HepG2 (cell line): Measurements from ENCODE around the gene SUSD6. TPM values are rescaled to one million over a fixed set of nuclear protein-coding genes. Genes with fewer than 3 reads are reported as not detected.
A peak's percentile ranks its signal among the peaks of the same experiment; 100 is the strongest.

Experiments used
- ATF7 ChIP-seq, 2 experiments: fragments of 450-650 bp in 1 of 2; sonication (generic) in 1 of 2; formaldehyde crosslinking in 1 of 2; IDR thresholded peaks; 2 replicates each; pipeline versions ENCODE4 v1.4.0 to v1.6.1; 2016 to 2020; ENCODE audit warnings: antibody characterized with exemption in 1 of 2, mild to moderate bottlenecking in 1 of 2, missing genetic modification reagents in 1 of 2
- ATF7-NPFF ChIP-seq: sonication (generic); formaldehyde crosslinking; IDR thresholded peaks from 2 replicates; pipeline ENCODE4 v1.8.1; 2023; ENCODE audit warnings: mild to moderate bottlenecking, low read depth, missing genetic modification reagents, moderate library complexity
- ATRX ChIP-seq: sonication (generic); formaldehyde crosslinking; IDR thresholded peaks from 2 replicates; pipeline ENCODE4 v1.4.0; 2020; ENCODE audit warnings: missing genetic modification reagents, borderline replicate concordance
- DR1 ChIP-seq: sonication (generic); formaldehyde crosslinking; IDR thresholded peaks from 2 replicates; pipeline ENCODE4 v1.8.0; 2021; ENCODE audit warnings: mild to moderate bottlenecking, missing genetic modification reagents, inconsistent platforms
- KDM4B ChIP-seq: sonication (generic); formaldehyde crosslinking; IDR thresholded peaks from 2 replicates; pipeline ENCODE4 v1.4.0; 2020; ENCODE audit warnings: missing genetic modification reagents
- REXO4 ChIP-seq: sonication (generic); formaldehyde crosslinking; IDR thresholded peaks from 2 replicates; pipeline ENCODE4 v1.8.0; 2022; ENCODE audit warnings: missing genetic modification reagents, mild to moderate bottlenecking, borderline replicate concordance
- RXRB ChIP-seq: IDR thresholded peaks from 2 replicates; pipeline ENCODE4 v1.6.1; 2016; ENCODE audit warnings: borderline replicate concordance, missing genetic modification reagents, missing compliant biosample characterization
- SP2 ChIP-seq: sonication (generic); formaldehyde crosslinking; IDR thresholded peaks from 2 replicates; pipeline ENCODE4 v1.5.1; 2020; ENCODE audit warnings: mild to moderate bottlenecking, missing genetic modification reagents
- SP4 ChIP-seq: sonication (generic); formaldehyde crosslinking; IDR thresholded peaks from 2 replicates; pipeline ENCODE4 v1.8.1; 2023; ENCODE audit warnings: mild to moderate bottlenecking, missing genetic modification reagents
- SRSF1 ChIP-seq: fragments of 200-400 bp; formaldehyde crosslinking; optimal IDR thresholded peaks from 2 replicates; pipeline ENCODE3; 2017; ENCODE audit warnings: mild to moderate bottlenecking, low read depth, low read length, moderate library complexity
- TMF1 ChIP-seq: sonication (generic); formaldehyde crosslinking; IDR thresholded peaks from 2 replicates; pipeline ENCODE4 v1.8.1; 2022; ENCODE audit warnings: low read depth, missing genetic modification reagents
- ZNF24 ChIP-seq: fragments of 450-650 bp; IDR thresholded peaks from 2 replicates; pipeline ENCODE4 v1.6.1; 2017; ENCODE audit warnings: antibody characterized with exemption, mild to moderate bottlenecking
- ZNF33B ChIP-seq: sonication (generic); formaldehyde crosslinking; IDR thresholded peaks from 2 replicates; pipeline ENCODE4 v1.5.1; 2020; ENCODE audit warnings: mild to moderate bottlenecking, missing genetic modification reagents
- ZNF44 ChIP-seq: sonication (generic); formaldehyde crosslinking; IDR thresholded peaks from 2 replicates; pipeline ENCODE4 v1.5.1; 2020; ENCODE audit warnings: mild to moderate bottlenecking, missing genetic modification reagents
- ZNF552 ChIP-seq: sonication (generic); formaldehyde crosslinking; IDR thresholded peaks from 2 replicates; pipeline ENCODE4 v1.9.0; 2022; ENCODE audit warnings: missing genetic modification reagents, mild to moderate bottlenecking, borderline replicate concordance
- ZNF777 ChIP-seq: sonication (generic); formaldehyde crosslinking; IDR thresholded peaks from 2 replicates; pipeline ENCODE4 v1.4.0; 2020; ENCODE audit warnings: missing genetic modification reagents
- polyA plus RNA-seq, 8 experiments: library from polyadenylated mRNA; depleted of rRNA in 3 of 8; stranded (reverse) in 7 of 8; unstranded in 1 of 8; fragments of >200 nt; fragmentation: Illumina TruSeq in 4 of 8; extraction: Trizol in 4 of 8; gene quantifications; 2 replicates each; pipeline versions ENCODE4 v1.2.1 to v1.2.3, GENCODE V29; 2011 to 2016; ENCODE audit warnings: low read depth in 4 of 8, missing spikeins in 1 of 8, mixed read lengths in 1 of 8; ENCODE audit not compliant: insufficient read depth in 1 of 8
- total RNA-seq, 5 experiments: library from RNA; depleted of rRNA; stranded (reverse); fragments of >200 nt; fragmentation: Illumina TruSeq; extraction: Trizol; gene quantifications; 2 replicates each; pipeline ENCODE4 v1.2.3, GENCODE V29; 2016; ENCODE audit warnings: low read depth in 1 of 5
- TF ChIP-seq, protein P1 (sequence below): sonication (generic); formaldehyde crosslinking; IDR thresholded peaks from 2 replicates; pipeline ENCODE4 v1.5.1; 2020; ENCODE audit warnings: mild to moderate bottlenecking, missing genetic modification reagents, borderline replicate concordance
- TF ChIP-seq, protein P2 (sequence below), 2 experiments: sonication (generic) in 1 of 2; formaldehyde crosslinking in 1 of 2; IDR thresholded peaks; 2 replicates each; pipeline versions ENCODE4 v1.4.0 to v1.6.1; 2018 to 2020; ENCODE audit warnings: missing genetic modification reagents in 2 of 2, borderline replicate concordance in 1 of 2, low read depth in 1 of 2, mild to moderate bottlenecking in 1 of 2, missing biosample characterization in 1 of 2
- TF ChIP-seq, protein P3 (sequence below): sonication (generic); formaldehyde crosslinking; IDR thresholded peaks from 2 replicates; pipeline ENCODE4 v1.8.1; 2022; ENCODE audit warnings: mild to moderate bottlenecking, missing genetic modification reagents
- TF ChIP-seq, protein P4 (sequence below): sonication (generic); formaldehyde crosslinking; conservative IDR thresholded peaks from 2 replicates; pipeline ENCODE4 v1.8.0; 2022; ENCODE audit warnings: missing genetic modification reagents

The SUSD6 gene
- total and polyA plus RNA-seq, 2 of the 13 experiments (the other 11 are each of a cell fraction or from before 2014, with no cell fraction given): 7.2 to 7.4 TPM

DNA sequence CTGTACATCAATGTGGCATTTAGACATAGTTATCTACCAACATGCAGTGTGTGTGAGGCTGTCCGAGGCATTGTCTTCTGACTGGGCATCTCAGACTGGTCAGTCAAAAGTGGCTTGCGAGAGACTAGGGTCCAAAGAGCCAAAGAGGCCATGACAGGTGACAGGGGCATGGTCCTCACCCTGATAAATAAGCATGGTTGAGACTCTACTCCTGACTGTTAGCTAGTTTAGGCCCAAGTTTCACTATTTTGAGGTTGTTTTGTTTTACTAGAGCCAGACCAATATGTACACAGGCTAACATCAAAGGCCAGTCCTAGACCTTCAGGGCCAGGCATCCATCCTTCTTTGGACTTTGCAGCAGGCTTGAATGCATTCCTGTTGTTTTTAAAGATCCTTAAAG, 78.6 kb downstream of the SUSD6 start (continued):
- TF ChIP-seq, protein P1, sequence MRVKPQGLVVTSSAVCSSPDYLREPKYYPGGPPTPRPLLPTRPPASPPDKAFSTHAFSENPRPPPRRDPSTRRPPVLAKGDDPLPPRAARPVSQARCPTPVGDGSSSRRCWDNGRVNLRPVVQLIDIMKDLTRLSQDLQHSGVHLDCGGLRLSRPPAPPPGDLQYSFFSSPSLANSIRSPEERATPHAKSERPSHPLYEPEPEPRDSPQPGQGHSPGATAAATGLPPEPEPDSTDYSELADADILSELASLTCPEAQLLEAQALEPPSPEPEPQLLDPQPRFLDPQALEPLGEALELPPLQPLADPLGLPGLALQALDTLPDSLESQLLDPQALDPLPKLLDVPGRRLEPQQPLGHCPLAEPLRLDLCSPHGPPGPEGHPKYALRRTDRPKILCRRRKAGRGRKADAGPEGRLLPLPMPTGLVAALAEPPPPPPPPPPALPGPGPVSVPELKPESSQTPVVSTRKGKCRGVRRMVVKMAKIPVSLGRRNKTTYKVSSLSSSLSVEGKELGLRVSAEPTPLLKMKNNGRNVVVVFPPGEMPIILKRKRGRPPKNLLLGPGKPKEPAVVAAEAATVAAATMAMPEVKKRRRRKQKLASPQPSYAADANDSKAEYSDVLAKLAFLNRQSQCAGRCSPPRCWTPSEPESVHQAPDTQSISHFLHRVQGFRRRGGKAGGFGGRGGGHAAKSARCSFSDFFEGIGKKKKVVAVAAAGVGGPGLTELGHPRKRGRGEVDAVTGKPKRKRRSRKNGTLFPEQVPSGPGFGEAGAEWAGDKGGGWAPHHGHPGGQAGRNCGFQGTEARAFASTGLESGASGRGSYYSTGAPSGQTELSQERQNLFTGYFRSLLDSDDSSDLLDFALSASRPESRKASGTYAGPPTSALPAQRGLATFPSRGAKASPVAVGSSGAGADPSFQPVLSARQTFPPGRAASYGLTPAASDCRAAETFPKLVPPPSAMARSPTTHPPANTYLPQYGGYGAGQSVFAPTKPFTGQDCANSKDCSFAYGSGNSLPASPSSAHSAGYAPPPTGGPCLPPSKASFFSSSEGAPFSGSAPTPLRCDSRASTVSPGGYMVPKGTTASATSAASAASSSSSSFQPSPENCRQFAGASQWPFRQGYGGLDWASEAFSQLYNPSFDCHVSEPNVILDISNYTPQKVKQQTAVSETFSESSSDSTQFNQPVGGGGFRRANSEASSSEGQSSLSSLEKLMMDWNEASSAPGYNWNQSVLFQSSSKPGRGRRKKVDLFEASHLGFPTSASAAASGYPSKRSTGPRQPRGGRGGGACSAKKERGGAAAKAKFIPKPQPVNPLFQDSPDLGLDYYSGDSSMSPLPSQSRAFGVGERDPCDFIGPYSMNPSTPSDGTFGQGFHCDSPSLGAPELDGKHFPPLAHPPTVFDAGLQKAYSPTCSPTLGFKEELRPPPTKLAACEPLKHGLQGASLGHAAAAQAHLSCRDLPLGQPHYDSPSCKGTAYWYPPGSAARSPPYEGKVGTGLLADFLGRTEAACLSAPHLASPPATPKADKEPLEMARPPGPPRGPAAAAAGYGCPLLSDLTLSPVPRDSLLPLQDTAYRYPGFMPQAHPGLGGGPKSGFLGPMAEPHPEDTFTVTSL: peak; percentile 77; the same call in 1 of the 2 replicates
- TF ChIP-seq TMF1 (CRISPR knock-in tag) (no peak), ZNF552 (no peak), KDM4B (CRISPR knock-in tag) (no peak), SP2 (CRISPR knock-in tag) (no peak), REXO4 (CRISPR knock-in tag) (no peak), ATRX (no peak), ZNF33B (CRISPR knock-in tag) (no peak), DR1 (CRISPR knock-in tag) (no peak), RXRB (CRISPR knock-in tag) (peak; percentile 57), ZNF24 (no peak), SRSF1 (no peak), ZNF44 (CRISPR knock-in tag) (peak; percentile 72; the same call in 1 of the 2 replicates), SP4 (CRISPR knock-in tag) (no peak), ATF7-NPFF (CRISPR knock-in tag) (0 out of 2 replicates have a peak, but pooled peaks have one; percentile 13), ZNF777 (CRISPR knock-in tag) (no peak), ATF7 (IDR thresholded peaks at IDR 0.05) (no peak), ATF7 (CRISPR knock-in tag; IDR thresholded peaks at IDR 0.05) (no peak)
- TF ChIP-seq, protein P2, sequence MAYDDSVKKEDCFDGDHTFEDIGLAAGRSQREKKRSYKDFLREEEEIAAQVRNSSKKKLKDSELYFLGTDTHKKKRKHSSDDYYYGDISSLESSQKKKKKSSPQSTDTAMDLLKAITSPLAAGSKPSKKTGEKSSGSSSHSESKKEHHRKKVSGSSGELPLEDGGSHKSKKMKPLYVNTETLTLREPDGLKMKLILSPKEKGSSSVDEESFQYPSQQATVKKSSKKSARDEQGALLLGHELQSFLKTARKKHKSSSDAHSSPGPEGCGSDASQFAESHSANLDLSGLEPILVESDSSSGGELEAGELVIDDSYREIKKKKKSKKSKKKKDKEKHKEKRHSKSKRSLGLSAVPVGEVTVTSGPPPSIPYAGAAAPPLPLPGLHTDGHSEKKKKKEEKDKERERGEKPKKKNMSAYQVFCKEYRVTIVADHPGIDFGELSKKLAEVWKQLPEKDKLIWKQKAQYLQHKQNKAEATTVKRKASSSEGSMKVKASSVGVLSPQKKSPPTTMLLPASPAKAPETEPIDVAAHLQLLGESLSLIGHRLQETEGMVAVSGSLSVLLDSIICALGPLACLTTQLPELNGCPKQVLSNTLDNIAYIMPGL (CRISPR knock-in tag; IDR thresholded peaks at IDR 0.05; ENCODE audit: borderline replicate concordance in 1 of 2, low read depth in 1 of 2): 0 out of 4 replicates have a peak, but pooled peaks of 1 of the 2 experiments have one; percentile 11
- TF ChIP-seq, protein P3, sequence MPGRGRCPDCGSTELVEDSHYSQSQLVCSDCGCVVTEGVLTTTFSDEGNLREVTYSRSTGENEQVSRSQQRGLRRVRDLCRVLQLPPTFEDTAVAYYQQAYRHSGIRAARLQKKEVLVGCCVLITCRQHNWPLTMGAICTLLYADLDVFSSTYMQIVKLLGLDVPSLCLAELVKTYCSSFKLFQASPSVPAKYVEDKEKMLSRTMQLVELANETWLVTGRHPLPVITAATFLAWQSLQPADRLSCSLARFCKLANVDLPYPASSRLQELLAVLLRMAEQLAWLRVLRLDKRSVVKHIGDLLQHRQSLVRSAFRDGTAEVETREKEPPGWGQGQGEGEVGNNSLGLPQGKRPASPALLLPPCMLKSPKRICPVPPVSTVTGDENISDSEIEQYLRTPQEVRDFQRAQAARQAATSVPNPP (CRISPR knock-in tag): no peak
- TF ChIP-seq, protein P4, sequence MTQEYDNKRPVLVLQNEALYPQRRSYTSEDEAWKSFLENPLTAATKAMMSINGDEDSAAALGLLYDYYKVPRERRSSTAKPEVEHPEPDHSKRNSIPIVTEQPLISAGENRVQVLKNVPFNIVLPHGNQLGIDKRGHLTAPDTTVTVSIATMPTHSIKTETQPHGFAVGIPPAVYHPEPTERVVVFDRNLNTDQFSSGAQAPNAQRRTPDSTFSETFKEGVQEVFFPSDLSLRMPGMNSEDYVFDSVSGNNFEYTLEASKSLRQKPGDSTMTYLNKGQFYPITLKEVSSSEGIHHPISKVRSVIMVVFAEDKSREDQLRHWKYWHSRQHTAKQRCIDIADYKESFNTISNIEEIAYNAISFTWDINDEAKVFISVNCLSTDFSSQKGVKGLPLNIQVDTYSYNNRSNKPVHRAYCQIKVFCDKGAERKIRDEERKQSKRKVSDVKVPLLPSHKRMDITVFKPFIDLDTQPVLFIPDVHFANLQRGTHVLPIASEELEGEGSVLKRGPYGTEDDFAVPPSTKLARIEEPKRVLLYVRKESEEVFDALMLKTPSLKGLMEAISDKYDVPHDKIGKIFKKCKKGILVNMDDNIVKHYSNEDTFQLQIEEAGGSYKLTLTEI (CRISPR knock-in tag): no peak
